Retina (tissue), 1 donor: Measurements from ENCODE around the gene ZNF785.
"Not testable (repeated sequence)": the region's sequence is repeated elsewhere in the genome, so short reads cannot be mapped to it uniquely, and the experiment has no call there.

Source experiments
- DNase-seq: peaks from one replicate; pipeline ENCODE4 v3.0.0-alpha.2; 2016

The ZNF785 gene

DNA sequence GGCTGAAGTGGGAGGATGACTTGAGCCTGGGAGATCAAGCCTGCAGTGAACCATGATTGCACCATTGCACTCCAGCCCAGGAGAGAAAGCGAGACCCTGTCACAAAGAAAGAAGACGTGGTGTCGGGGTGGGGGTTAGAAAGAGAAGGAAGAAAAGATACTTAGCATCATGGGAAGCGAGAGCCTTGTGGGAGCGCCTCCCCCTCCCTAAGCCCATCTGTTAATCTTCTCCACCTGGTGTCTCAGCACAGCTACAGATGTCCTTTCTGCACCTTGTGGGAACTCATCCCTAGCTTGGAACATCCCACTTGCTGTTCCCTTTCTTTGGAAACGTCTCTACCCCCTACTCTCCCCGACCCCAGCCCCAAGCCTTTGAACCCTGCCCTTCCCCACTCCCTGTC is 20.0 kb downstream of the ZNF785 start:
- no peak for DNase-seq

DNA sequence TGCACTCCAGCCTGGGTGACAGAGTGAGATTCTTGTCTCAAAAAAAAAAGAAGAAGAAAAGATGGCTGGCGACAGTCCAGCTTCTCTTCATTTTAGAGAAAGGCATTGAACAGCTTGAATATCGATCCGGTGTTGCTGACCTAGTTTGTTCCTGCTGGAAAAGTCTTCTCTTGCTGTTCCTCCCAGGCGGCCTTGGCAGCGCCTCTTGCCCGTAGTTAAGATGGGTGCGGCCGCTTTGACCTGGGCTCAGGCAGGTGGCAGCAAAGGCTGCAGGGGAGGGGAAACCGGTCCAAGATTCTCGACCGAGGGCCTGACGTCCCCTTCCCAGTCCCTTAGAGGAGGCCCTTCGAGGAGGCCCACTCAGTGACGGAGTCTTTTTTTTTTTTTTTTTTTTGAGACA is 23.5 kb downstream of the ZNF785 start:
- no peak for DNase-seq

DNA sequence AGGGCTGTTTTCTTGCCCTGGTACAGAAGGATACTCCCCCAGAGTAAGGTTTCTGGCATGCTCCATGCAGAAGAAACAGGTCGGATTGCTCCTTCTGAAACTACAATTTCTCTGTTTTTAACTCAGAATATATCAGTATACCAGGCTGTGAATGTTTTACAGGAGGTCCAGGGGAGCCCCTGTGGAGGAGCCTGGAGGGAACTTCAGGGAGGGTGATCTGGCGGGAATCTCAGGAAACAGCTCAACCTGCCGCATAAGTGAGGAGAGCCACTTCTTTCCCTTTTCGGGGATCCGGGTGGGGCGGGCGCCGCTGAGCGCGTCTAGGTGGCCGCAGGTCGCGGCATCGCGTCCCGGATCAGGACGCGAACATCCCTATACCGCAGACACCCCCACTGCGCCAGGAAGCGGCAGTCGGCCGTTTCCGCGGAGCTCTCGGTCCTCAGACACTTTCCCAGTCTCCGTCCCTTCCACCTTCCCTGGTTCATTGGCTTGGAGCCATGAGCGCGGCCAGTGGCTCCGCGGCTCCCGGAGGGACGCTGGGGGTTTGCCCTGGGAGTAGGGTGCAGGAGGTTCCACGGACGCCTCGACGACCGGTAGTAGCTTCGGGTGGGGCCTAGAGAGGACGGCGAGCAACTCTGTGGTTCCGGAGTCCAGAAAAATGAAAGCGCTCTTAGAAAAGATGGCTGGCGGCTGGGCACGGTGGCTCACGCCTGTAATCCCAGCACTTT is 24.2 kb downstream of the ZNF785 start:
- peak; percentile 35 for DNase-seq

GRCh38 chr16:30559690-30560089 is 25.8 kb downstream of the ZNF785 start:
- no peak for DNase-seq

DNA sequence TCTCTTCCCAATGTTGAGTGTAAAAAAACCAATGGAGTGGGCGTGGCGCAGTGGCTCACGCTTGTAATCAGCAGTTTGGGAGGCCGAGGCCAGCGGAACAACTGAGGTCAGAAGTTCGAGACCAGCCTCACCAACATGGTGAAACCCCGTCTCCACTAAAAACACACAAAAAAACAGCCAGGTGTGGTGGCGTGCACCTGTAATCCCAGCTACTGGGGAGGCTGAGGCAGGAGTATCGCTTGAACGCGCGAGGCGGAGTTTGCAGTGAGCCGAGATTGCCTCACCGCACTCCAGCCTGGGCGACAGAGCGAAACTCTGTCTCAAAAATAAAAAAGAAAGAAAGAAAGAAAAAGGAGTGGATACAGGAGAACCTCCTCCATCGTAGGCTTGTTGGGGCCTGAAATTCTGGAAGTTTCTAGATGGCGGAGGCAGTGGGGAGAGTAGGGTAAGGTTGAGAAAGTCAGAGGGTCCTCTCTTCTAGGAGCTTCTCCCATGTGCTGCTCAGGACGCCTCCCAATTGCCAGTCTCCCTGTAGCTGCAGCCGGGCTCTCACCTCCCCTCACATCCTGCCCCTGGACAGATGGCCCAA is 26.6 kb downstream of the ZNF785 start:
- DNase-seq, result no peak

- DNase-seq, result peak; percentile 95
These were observed 27.3 kb downstream of the ZNF785 start, which contains the start of gene ZNF764 for GRCh38 chr16:30557957-30558788. ZNF764 (minus strand) TSS chr16:30558374; CDS start chr16:30558182, 192 bp downstream.

DNA sequence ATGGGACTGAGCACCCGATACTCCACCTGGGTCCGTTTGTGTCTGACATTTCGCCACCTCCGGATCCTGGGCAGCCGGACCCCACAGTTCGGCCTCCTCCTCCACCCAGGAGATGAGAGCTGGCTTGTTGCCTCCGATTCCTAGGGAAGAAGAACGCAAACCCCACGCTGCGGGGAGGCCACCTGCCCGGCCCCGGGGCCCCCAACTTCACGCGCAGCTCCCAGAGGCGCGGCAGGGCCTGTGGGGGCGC is 27.9 kb downstream of the ZNF785 start:
- DNase-seq, result no peak

DNA sequence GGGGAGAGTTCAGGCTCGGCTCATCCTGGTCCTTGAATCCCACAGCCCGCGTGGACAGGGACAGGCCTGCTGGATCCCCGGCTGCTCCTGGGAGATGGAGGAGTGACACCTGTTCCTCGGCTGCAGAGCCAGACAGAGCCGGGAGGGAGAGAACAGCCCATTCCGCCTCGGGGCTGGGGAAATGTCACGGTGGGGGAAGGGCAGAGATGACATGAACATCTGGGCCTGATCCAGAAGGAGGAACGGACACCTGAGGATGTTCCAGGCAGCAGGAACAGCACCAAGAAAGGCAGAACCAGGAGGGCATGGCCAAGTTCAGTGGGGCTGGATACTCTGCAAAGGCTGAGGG is 29.4 kb downstream of the ZNF785 start:
- DNase-seq, result no peak

GRCh38 chr16:30555315-30556124 is 30.0 kb downstream of the ZNF785 start:
- no peak for DNase-seq

DNA sequence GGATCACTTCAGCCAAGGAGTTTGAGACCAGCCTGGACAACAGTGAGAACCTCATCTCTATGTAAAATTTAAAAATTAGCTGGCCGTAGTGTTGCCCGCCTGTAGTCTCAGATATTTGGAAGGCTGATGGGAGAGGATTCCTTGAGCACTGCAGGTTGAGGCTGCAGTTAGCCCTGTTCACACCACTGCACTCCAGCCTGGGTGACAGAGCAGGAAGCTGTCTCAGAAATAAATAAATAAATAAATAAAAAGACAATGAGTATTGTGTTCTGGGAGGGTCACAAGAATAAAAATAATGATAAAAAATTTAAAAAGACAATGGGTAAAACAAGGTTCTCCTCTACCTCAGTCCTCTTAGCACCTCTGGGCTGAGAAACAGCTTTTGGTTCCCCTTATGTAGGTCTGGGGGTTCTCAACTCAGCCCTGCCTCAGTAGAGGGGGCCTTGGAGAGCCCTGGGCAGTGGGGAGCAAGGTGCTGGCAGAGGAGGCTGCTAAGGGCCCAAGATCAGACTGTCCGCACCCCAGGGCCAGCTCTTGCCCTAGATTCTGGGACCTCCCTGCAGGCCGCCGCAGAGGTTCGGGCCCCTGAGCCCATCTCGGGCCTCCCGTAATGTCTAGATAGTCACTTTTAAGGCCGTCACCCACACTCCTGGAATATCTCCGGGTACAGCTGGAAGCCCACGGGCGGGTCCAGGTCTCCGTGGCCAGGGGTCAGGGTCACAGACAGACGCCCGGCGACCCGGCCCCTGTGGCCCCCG is 30.8 kb downstream of the ZNF785 start:
- no peak for DNase-seq

DNA sequence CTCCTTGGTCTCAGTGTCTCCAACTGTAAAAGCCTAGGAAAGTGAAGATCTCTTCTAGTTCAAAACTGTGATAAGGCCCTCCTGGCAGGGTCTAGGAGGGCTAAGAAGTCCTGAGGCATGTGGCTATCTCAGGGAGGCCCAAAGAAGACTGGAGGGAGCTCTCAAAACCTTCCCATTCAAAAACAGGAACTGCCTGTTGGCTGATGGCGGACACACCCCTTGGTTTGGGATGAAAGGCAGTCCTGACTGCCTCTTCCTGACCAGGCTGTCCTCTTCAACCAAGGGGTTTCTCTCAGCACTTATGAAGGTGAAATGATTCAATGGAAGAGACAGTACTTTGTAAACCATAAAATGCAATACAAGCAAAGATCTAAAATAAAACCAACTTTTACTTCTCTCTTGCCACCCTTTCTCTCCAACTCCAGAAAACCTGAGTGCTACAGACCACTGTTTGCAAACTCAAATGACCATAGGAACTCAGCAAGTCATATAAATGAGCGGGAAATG is 32.1 kb downstream of the ZNF785 start:
- DNase-seq, result no peak

GRCh38 chr16:30552956-30553355 is 32.5 kb downstream of the ZNF785 start:
- no peak for DNase-seq

DNA sequence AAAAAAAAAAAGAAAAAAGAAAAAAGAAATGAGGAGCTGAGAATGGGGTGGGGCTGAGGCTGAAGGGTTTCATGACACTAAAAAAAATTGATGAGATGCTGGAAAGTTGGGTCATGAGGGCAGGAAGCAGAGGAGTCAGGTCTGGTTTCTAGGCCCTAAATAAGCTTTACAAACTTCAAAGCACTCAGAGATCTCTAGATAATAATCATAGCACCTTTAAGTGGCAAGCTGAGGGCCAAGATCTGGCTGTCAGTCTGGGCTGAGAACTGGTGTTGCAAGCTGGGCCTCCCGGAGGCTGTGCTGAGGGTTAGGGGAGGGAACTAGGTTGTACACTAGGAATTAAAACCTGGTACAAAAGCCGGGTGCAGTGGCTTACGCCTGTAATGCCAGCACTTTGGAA is 33.7 kb downstream of the ZNF785 start:
- DNase-seq, result no peak

GRCh38 chr16:30548416-30549253 is 36.9 kb downstream of the ZNF785 start:
- no peak for DNase-seq

DNA sequence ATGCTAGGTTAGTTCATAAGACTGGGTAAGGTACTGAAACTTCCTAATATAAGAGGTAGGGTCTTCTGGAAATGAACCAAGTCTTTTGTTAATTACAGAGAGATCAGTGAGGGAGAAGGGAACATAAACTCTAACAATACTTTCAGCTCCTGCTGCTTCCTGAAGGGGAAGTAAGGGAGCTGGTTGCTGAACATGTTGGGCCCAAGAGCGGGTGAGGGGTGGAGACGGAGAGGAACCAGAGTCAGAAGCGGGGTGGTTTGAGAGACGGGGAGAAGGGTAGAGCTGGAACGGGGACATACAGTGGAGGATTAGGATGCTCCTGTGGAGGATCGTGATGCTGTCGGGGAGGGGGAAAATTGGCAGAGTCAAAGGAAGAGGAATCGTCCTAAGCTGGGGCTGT is 39.4 kb downstream of the ZNF785 start:
- DNase-seq, result no peak

GRCh38 chr16:30543067-30543466 is 42.4 kb downstream of the ZNF785 start:
- DNase-seq, result no peak

GRCh38 chr16:30541502-30542329 is 43.8 kb downstream of the ZNF785 start:
- DNase-seq, result no peak

GRCh38 chr16:30540916-30541464 is 44.5 kb downstream of the ZNF785 start:
- not testable (repeated sequence) for DNase-seq

DNA sequence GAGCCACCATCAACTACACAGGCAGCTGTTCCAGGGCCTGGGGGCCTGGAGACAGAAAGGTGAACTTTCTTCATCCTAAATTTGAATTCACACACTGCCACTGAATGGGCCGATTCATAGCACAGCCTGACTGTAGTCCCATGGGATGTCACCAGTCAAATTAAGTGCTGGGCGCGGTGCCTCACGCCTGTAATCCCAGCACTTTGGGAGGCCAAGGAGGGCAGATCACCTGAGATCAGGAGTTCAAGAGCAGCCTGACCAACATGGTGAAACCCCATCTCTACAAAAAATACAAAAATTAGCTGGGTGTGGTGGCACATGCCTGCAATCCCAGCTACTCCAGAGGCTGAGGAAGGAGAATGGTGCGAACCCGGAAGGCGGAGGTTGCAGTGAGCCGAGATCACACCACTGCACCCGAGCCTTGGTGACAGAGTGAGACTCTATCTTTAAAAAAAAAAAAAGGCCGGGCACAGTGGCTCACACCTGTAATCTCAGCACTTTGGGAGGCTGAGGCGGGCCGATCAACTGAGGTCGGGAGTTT is 45.4 kb downstream of the ZNF785 start:
- DNase-seq, result not testable (repeated sequence)
